ENCODE data around the gene PLXNB2. TPM values are rescaled to one million over a fixed set of nuclear protein-coding genes. Genes with fewer than 3 reads are reported as not detected.

PLXNB2 gene
- polyA plus RNA-seq, 1 donor from 2014 or later: 38.6 TPM

GRCh38 chr22:50305923-50306566 is 1.4 kb downstream of the PLXNB2 start:
- peak overlapping the region; percentile 94 for H3K9ac ChIP-seq (ENCODE audit: low read length)
- no peaks in the 10 kb centered on the region for H3F3A ChIP-seq (ENCODE audit: insufficient read depth, low read length, poor library complexity, severe bottlenecking)
- H3K27me3 ChIP-seq (ENCODE audit: insufficient read depth, low read depth, low read length): no peaks in the 10 kb centered on the region
- H3K4me2 ChIP-seq (ENCODE audit: low read length): peak overlapping the region; percentile 86
- peak overlapping the region; percentile 94 for H3K4me3 ChIP-seq (ENCODE audit: low read length)
- H4K20me1 ChIP-seq (ENCODE audit: insufficient read depth): peaks cover 6% of the 10 kb centered on the region
- H3K79me2 ChIP-seq (replicated peaks; ENCODE audit: insufficient read depth, low read length): peaks cover 52% of the 10 kb centered on the region
- H3K36me3 ChIP-seq (ENCODE audit: insufficient read depth, low read length): no peaks in the 10 kb centered on the region
- no peak overlapping the region for H2AFZ ChIP-seq (ENCODE audit: low read depth, low read length)
- TF ChIP-seq CTCF (IDR thresholded peaks at IDR 0.05; ENCODE audit: poor library complexity, severe bottlenecking): no peak
- H3K9me3 ChIP-seq (ENCODE audit: low read length): no peaks in the 10 kb centered on the region
- no peaks in the 10 kb centered on the region for H3K9me2 ChIP-seq (ENCODE audit: insufficient read depth, low read length)
- H3K27ac ChIP-seq (ENCODE audit: low read length): peak overlapping the region; percentile 71

DNA sequence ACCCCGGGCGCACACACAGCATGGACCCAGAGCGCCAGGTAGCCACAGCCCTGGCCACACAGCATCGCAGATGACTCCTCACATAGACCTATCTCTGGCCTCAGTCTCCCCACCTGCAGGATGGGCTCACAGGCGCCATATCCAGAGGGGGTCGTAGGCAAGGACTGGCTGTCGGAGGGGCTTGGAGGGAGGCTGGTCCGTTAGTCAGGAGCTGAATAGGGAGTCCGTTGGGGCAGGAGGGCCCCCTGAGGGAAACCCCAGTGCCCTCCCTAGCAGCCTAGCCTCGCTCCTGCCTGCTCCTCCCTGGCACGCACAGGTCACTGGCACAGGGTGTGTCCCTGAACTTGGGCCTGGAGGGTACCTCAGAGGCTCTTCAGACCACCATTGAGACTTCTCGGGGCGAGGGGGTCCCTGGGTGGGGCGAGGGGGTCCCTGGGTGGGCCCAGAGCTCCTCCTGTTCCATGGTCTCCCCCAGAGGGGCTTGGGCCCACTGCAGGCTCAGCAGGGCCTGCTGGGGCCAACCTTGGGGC is 2.0 kb downstream of the PLXNB2 start:
- no peaks in the 10 kb centered on the region for H3K36me3 ChIP-seq (ENCODE audit: insufficient read depth, low read length)

DNA sequence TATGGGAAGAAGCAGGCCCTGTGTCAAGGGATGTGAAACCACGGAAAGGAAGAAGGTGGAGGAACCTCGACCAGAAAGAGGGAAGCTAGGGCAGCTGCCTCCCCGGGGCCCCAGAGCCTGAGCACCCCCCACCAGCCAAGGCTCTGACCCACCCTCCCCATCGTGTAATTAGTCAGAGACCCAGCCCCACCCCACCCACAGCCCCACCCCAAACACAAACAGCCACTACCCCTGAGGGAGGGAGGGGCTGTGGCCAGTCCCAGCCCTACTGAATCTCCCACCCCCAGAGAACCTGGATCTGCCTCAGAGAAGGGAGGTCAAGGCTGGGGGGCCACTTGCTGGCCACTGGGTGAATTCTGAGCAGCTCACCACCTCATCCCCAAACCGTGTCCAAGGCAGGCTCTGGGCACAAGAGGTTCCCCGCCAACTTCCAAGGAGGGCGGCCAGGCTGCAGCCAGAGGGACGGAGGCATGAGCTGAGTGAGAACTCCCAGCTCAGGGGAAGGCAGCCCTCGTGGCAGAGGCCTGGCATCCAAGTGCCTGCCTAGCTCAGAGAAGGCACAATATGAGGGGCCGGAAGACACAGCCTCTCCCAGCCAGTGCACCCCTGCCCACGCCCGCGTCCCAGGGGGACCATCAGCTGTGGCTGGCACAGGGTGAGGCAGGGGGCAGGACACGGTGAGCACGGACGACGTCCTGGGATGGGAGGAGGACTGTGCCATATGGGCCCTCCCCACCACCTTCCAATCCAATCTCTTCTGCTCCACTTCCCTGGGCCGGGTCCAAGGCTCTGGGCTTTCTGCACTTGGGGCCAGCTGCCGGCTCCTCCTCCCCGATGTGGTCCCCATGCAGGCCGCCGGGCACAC is 2.7 kb downstream of the PLXNB2 start:
- no peak for TF ChIP-seq MXI1 (conservative IDR thresholded peaks at IDR 0.05; ENCODE audit: poor library complexity, severe bottlenecking)
- no peak for TF ChIP-seq POLR2AphosphoS5 (IDR thresholded peaks at IDR 0.05)
- TF ChIP-seq EP300 (conservative IDR thresholded peaks at IDR 0.05; ENCODE audit: poor library complexity, severe bottlenecking): no peak
- Histone ChIP-seq H3K4me2 (ENCODE audit: low read length) (no peak overlapping the region), H3K9me3 (ENCODE audit: low read length) (no peaks in the 10 kb centered on the region), H3K9ac (ENCODE audit: low read length) (no peak overlapping the region), H3K27me3 (ENCODE audit: insufficient read depth, low read depth, low read length) (no peaks in the 10 kb centered on the region), H3K4me3 (ENCODE audit: low read length) (peak overlapping the region; percentile 94), H3K9me2 (ENCODE audit: insufficient read depth, low read length) (no peaks in the 10 kb centered on the region), H3F3A (ENCODE audit: insufficient read depth, low read length, poor library complexity, severe bottlenecking) (no peaks in the 10 kb centered on the region), H3K36me3 (ENCODE audit: insufficient read depth, low read length) (no peaks in the 10 kb centered on the region), H3K79me2 (replicated peaks; ENCODE audit: insufficient read depth, low read length) (peaks cover 62% of the 10 kb centered on the region), H3K27ac (ENCODE audit: low read length) (no peak overlapping the region), H2AFZ (ENCODE audit: low read depth, low read length) (no peak overlapping the region), H4K20me1 (ENCODE audit: insufficient read depth) (peaks cover 6% of the 10 kb centered on the region)

More for the DNA sequence above, 2.0 kb downstream of the PLXNB2 start:
- H2AFZ ChIP-seq (ENCODE audit: low read depth, low read length): no peak overlapping the region
- H3K9me2 ChIP-seq (ENCODE audit: insufficient read depth, low read length): no peaks in the 10 kb centered on the region
- peak overlapping the region; percentile 86 for H3K4me2 ChIP-seq (ENCODE audit: low read length)
- H3K4me3 ChIP-seq (ENCODE audit: low read length): peak overlapping the region; percentile 94
- TF ChIP-seq MXI1 (conservative IDR thresholded peaks at IDR 0.05; ENCODE audit: poor library complexity, severe bottlenecking) (no peak), TAF1 (IDR thresholded peaks at IDR 0.05; ENCODE audit: low read depth) (no peak), RAD21 (conservative IDR thresholded peaks at IDR 0.05) (no peak), POLR2AphosphoS5 (IDR thresholded peaks at IDR 0.05) (no peak), SMC3 (conservative IDR thresholded peaks at IDR 0.05; ENCODE audit: poor library complexity) (no peak), EZH2 (IDR thresholded peaks at IDR 0.05; ENCODE audit: borderline replicate concordance, insufficient read depth, low read length, poor library complexity, severe bottlenecking) (no peak)
- H3K27ac ChIP-seq (ENCODE audit: low read length): peak overlapping the region; percentile 71
- no peaks in the 10 kb centered on the region for H3F3A ChIP-seq (ENCODE audit: insufficient read depth, low read length, poor library complexity, severe bottlenecking)
- peak overlapping the region; percentile 94 for H3K9ac ChIP-seq (ENCODE audit: low read length)
- peaks cover 6% of the 10 kb centered on the region for H4K20me1 ChIP-seq (ENCODE audit: insufficient read depth)
- no peaks in the 10 kb centered on the region for H3K9me3 ChIP-seq (ENCODE audit: low read length)
- H3K27me3 ChIP-seq (ENCODE audit: insufficient read depth, low read depth, low read length): no peaks in the 10 kb centered on the region
- H3K79me2 ChIP-seq (replicated peaks; ENCODE audit: insufficient read depth, low read length): peaks cover 58% of the 10 kb centered on the region

All from neural cell (in vitro differentiated cells).